GM19025 (cell line): ENCODE data around the gene PNPLA1.

Experiments
- ATAC-seq: cut with Tn5 transposase; IDR thresholded peaks from one replicate; pipeline ENCODE4 v1.9.1; 2021; ENCODE audit warnings: mild to moderate bottlenecking, low read depth, moderate library complexity; ENCODE audit not compliant: unreplicated experiment

PNPLA1 gene

DNA sequence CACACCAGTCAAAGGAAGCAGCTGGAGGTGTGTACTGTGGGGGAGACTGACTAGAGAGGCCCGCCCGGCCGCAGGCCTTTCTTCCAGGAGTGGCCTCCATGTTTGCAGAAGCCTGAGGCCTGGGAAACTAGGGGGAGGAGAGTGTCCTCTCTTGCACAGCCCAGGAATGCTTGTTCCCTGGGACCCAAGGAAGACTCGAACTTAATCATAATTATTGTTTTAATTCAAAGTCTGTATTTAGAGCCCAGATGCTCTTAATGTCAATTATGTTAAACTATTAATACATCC, 43.7 kb downstream of the PNPLA1 start:
- ATAC-seq: no peak

- no peak for ATAC-seq
Observed at GRCh38 chr6:36314221-36315014, 44.6 kb downstream of the PNPLA1 start.

GRCh38 chr6:36315921-36316320, 46.1 kb downstream of the PNPLA1 start:
- ATAC-seq: no peak

DNA sequence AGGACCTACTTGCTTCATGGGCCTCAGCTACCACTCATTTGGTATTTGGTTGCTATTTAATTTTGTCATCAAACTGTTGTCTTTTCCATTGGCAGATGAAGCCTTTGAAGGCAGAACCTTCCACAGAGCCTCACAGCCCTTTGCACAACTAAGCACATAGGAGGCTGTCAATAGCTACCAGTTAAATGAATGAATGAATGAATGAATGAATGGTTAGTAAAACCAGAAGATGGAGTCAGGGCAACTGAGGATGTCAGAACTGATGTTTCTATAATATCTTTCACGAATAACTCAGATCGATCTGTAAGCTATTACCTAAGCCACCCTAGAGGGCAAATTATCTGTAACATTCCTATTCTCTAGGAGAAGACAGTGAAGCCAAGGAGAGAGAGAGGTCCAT, 47.8 kb downstream of the PNPLA1 start:
- no peak for ATAC-seq

DNA sequence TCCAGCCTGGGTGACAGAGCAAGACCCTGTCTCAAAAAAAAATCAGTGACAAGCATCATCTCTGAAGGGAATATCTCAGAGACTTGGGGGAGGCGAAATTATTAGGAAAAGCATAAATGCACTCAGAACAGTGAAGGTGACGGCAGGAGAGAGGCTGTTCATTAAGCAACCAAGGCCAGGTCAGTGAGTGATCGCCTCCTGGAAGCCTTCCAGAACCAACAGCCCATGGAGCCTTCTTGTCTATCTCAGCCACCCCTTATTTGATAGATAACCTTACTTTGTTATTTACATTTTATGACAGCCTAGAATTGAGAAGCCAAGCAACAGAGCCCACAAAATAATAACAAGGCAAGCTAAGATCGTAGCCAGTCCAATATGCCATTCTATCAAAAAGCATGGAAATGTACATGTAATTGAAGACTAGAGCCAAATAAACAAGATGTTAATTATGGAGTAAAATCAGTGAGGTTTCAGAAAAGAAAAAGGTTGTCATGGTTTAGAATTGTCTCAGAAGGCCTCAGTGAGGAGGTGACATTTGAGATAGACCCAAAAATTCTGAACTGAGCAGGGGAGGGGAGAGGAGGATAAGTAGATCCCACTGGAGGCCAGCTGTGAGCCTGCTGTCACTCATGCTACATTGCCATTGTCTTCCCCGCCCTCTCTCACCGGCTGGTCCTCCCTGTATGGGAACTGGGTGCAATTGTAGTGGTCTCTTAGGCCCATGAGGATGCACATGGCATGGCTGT, 49.0 kb downstream of the PNPLA1 start:
- no peak for ATAC-seq

DNA sequence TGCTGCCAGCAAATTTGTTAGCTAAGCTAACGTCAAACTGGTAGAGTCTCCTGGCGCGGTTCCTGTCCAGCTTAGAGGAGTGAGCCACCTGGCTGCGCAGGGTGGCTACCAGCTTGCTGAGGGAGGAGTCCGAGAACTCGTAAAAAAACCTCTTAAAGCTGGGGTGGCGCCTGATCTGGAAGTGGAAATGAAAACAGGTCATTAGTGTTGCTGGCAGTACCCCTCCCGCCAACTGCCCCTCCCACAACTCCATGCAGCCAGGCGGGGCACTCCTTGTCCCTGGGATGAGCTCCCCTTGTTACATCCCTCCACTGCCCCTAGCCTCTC, 49.5 kb downstream of the PNPLA1 start:
- no peak for ATAC-seq

DNA sequence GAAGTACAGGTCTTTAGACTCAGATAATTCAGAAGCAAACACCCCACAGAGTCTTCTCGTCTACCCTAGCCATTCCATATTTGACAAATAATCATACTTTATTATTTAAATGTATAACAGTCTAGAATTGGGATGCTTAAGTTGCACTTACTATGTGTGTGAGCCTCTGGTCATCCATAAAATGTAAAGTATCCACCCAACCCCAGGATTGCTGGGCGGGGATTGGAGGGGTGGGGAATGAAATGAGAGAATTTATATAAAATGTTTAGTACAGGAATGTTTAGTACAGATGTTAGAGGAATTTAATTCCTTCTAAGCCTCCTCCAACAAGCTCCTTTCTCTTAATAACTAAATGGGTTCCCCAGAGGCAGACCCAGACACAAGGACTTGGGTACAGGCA, 50.0 kb downstream of the PNPLA1 start:
- ATAC-seq: no peak

- ATAC-seq: no peak
Observed at GRCh38 chr6:36320475-36320874, 50.6 kb downstream of the PNPLA1 start.

- no peak for ATAC-seq
Observed at GRCh38 chr6:36322591-36322990, 52.7 kb downstream of the PNPLA1 start.

GRCh38 chr6:36323062-36323461, 53.2 kb downstream of the PNPLA1 start:
- ATAC-seq: no peak

DNA sequence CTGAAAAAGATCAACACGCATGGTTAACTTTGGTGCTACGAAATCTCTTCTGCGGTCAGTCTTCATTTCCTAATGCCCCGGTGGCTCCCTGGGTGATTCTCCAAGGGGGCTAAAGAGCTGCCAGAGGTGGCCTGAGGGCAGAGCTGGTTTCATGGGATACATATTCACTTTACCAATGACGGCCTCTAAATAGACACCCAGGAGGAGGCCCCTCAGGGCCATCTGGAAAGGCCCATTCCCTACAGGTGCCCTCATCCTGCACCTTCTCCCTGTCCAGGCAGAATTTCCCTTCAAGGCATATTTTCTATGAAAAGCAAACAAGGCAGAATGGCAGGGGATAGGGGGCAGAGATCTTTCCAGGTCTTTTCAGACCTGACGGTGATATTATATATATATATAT, 54.3 kb downstream of the PNPLA1 start:
- ATAC-seq: no peak

DNA sequence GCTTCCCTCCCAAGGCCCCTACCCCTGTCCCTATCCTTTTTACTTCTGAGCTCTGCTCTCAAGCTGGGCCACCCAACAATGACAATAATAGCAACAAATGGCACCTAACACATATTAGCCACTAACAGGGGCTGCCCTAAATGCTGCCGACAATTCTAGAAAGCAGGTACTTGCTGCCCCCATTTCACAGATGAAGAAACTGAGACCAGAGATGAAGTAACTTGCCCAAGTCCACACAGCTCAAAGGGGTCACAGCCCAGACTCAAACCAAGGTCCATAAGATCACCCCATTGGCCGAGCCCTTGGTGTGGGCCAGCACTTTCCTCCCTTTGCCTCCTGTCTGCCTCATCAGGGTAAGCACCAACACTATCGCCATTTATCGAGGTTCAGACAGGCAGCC, 54.9 kb downstream of the PNPLA1 start:
- no peak for ATAC-seq

GRCh38 chr6:36326356-36326995, 56.6 kb downstream of the PNPLA1 start:
- ATAC-seq: no peak

GRCh38 chr6:36327226-36327918, 57.5 kb downstream of the PNPLA1 start:
- ATAC-seq: no peak

GRCh38 chr6:36327919-36328236, 58.0 kb downstream of the PNPLA1 start:
- ATAC-seq: no peak

GRCh38 chr6:36328600-36328999, 58.7 kb downstream of the PNPLA1 start:
- ATAC-seq: no peak

DNA sequence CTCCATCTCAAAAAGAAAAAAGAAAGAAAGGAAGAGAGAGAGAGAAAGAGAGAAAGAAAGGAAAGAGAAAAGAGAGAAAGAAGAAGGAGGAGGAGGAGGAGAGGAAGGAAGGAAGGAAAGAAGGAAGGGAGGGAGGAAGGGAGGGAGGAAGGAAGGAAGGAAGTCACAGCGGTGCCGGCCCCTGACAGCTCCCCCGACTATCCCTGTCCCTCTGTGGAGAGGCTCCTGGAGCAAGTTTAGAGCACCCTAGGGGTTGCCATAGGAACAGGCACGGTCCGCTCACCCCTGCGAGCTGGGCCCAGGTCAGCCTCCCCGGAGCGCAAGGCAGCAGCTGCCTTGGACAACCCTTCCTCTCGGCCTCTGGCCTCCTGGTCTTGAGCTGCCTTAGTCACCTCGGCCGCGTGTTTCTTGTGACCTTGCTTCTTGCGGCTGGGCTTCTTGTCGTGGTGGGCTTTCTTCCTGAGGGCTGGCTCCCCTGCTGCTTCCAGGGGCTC, 60.0 kb downstream of the PNPLA1 start:
- ATAC-seq: no peak

GRCh38 chr6:36330366-36330765, 60.5 kb downstream of the PNPLA1 start:
- ATAC-seq: no peak

DNA sequence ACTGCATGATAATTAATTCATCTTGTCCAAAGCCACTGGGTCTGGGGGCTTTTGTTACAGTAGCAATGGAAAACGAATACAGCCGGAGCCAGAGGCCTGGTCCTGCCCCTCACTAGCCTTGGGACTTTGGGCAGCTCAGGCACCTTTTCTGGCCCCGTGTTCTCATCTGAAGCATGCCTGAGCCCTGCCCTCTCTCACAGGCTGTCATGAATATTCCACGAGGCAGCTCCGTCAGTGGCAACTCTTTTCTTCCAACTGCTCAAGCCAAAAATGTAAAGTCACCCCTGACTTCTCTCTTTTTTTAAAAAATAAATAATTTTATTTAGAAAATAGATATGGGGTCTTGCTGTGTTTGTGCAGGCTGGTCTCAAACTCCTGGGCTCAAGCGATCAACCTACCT, 61.5 kb downstream of the PNPLA1 start:
- no peak for ATAC-seq

- no peak for ATAC-seq
Observed at GRCh38 chr6:36333171-36333895, 63.5 kb downstream of the PNPLA1 start.
